HL-60/S4 treated with phorbol 12-myristate 13-acetate at 8.2 ng/mL for 4 days and 3 days (cell line): ENCODE measurements around the gene AKAP9.
"Not testable (repeated sequence)": the region's sequence is repeated elsewhere in the genome, so short reads cannot be mapped to it uniquely, and the experiment has no call there.

Source experiments
- in situ Hi-C: fragments of 300-500 bp; cut with MboI; formaldehyde crosslinking; loops from 2 replicates; pipeline ENCODE4 v1.15.0; 2022; ENCODE audit warnings: low sequenced_read_pairs

AKAP9 gene

DNA sequence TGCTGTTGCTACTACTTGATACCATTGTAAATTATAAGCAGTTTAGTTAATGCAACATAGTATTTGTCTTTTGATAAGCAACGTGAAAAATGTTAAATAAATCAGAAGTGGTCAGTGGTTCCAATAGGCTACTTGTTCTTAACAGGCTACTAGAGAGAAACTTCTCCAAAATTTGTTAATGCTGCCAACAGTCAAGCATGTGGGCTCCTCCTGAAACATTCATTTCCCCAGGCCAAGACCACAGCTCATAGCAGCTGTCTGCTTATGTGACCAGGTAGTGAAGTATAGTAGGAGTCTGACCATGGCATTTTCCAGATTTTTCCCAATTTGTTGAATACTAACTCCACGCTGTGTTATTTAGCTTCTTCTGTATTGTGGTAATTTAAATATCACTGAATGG lies 112.7 kb downstream of the AKAP9 start:
- in situ Hi-C loops, result no loop called here

- in situ Hi-C loops, result no loop called here
Observed at GRCh38 chr7:92056286-92056685, 115.6 kb downstream of the AKAP9 start.

DNA sequence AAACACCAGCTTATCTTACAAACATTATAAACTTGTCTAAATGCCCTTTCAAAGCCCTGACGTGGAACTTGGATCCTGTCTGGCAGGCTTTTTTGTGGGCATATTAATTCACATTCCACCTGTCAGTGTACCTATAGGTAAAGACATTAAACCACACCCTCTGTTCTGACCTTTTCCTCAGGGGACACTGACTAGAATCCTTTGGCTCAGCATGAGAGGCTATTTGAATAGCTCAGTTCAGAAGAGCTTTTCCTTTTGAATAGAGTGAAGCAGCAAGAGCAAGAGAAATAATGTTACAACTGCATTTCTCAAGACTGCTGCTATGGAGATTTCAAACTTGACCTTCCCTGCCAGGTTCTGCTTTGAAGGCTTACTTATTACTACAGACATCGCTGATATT lies 116.7 kb downstream of the AKAP9 start:
- in situ Hi-C loops, result no loop called here

DNA sequence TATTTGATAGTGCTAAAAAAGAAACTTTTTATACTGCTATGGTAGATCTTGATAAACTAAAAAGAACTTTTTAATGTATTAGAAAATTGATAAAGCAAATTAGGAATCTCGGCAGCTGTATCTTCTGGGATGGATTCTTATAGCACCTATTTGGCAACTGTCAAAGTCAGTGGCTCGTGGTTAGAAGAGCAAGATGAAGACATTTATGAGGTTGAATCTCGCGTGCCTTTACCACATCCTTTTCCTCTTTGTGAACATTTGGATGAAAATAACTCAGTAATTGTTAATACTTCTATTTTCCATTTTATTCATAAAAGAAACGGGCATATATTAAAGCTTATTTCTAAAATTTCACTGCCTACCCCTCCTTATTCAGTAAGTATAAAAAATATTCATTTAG lies 117.4 kb downstream of the AKAP9 start:
- in situ Hi-C loops, result no loop called here

DNA sequence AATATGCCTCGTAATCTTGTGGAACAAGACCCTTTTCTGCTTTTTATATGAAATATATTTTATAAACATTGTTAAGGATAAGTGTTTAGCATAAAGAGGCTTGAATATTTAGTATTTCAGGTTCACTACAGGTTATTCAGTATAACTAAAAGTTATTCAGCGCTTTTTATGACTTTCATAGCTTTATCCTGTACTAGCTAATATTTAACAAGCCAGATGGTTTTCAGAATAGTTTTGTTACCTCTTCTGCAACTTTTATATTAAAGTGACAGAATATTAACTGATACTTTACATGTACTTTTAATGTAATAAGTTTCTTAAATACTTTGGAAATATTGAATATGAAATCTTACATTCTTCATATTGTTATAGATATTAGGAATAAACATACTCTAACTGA lies 118.2 kb downstream of the AKAP9 start:
- in situ Hi-C loops, result no loop called here

DNA sequence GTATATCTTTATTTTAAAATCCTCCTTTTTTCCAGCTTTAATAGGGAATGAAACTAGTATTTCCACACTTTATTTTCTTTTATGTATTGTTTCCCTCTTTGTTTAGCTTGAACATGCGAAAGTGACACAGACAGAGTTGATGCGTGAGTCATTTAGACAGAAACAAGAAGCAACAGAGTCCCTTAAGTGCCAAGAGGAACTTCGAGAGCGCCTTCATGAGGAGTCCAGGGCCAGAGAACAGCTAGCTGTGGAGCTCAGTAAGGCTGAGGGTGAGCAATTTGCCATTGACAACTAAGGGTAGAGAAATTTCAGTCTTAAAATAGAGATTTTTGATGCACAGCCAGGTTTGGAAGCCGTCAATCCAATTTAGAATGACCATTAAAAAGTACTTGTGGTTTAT lies 120.5 kb downstream of the AKAP9 start:
- in situ Hi-C loops, result no loop called here

DNA sequence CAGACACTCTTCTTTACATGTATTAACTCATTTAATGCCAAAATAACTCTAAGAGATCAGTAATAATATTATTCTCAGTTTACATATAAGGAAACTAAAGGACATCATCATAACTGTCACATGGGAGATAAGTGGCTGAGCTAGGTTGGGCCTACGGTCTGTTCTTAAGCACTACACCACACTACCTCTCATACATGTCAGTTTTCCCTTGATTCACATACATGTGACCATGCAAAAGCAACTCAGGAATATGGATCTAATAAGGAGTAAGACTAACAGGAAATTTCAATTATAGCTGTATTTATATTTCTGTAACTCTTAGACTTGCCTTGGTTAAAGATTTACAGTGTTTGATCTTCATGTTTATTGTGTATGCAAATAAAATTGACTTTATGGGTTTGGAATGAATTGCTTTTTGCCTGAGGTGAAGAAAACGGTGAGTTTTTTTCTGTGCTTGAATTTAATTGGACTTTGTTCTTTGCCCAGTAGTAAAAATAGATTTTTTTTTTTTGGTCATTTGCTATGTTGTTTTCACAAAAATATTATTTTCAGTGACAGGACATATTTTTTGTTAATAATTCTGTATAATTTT lies 123.9 kb downstream of the AKAP9 start:
- in situ Hi-C loops, result no loop called here

GRCh38 chr7:92071032-92071431 lies 130.4 kb downstream of the AKAP9 start:
- in situ Hi-C loops, result no loop called here

GRCh38 chr7:92072121-92072520 lies 131.5 kb downstream of the AKAP9 start:
- in situ Hi-C loops, result no loop called here

DNA sequence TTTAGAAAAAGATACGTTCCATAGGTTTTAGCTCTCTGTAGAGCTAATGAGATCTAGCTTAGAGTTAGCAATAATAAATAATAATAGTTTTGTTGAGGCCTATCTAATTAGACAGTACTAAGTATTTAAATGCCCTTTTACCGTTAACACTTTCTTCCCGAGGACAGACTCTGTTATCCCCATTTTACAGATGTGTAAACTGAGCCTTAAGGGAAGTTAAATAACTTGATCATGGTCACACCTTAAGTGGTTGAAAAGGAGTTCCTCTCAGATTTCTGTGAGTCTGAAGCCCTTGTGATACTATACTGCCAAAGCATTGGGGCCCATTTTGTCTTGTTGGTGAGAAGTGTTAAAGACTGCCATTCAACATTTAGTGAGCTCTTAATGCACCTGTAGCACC lies 132.0 kb downstream of the AKAP9 start:
- in situ Hi-C loops, result no loop called here

DNA sequence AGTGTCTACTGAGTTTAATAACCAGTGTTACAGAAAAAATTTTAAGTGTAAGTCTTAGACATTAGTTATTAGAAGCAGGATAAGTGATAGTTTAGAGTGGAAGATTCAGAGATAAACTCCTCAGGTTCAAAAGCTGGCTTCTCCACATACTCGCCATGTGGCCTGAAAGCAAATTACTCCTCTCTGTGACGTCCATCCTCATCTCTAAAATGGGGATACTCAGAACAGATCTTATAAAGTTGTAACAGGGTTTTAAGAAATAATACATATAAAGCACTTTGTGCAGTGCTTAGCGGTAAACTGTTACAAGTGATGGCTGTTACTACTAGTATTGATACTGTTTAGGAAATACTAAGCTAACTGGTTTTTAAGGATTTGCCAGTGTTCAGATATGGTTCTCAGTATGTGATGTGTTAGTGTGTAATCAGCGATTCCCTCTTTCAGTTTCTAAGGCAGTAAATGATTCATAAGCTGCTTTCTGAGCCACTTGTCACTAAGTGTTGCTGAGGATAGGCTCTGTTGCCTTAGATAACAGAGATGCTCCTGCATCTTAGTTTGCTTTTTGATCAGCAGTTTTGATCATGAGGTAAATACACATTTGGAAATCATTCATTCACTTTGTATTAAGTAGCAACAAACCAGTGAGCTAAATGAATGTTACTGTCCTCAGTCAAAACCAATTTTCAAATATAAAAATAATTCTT lies 134.9 kb downstream of the AKAP9 start:
- in situ Hi-C loops, result no loop called here

DNA sequence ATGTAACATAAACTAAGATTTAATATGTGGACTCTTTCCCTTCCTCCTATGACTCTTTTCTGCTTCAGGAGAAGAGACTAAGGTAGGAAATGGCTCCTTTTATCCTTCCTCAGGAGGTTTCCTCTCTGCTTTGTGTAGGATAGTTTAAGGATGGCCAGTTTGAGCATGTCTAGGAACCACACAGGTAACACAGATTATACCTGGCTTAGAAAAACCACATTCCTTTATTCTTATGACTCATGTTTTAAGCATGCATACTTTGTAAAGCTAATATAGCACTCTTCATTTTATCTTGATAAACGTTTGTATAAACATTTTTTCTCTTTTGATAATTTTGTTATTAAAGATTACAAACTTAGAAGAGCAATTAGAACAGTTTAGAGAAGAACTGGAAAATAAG lies 135.8 kb downstream of the AKAP9 start:
- in situ Hi-C loops, result no loop called here

DNA sequence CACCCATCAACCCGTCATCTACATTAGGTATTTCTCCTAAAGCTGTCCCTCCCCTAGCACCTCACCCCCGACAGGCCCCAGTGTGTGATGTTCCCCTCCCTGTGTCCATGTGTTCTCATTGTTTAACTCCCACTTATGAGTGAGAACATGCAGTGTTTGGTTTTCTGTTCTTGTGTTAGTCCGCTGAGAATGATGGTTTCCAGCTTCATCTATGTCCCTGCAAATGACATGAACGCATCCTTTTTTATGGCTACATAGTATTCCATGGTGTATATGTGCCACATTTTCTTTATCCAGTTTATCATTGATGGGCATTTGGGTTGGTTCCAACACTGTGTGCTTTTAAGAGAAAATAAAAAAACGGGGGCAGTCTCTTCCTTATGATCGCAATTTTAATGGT lies 143.3 kb downstream of the AKAP9 start:
- in situ Hi-C loops, result not testable (repeated sequence)

DNA sequence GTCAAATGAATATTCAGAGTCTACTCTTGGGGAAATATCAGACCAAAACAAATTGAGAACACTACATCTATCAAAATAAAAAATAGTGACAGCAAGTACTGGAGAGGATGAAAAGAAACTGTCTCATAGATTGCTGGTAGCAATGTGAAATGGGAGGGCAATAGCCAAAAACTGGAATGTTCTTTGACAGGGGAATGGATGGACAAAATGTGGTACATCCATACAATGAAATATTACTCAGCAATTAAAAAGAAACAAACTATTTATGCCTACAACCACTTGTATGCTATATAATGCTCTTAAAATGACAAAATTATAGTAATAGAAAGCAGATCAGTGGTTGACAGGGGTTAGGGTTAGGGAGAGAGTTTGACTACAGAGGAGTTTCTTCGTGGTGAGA lies 147.6 kb downstream of the AKAP9 start:
- in situ Hi-C loops, result no loop called here

DNA sequence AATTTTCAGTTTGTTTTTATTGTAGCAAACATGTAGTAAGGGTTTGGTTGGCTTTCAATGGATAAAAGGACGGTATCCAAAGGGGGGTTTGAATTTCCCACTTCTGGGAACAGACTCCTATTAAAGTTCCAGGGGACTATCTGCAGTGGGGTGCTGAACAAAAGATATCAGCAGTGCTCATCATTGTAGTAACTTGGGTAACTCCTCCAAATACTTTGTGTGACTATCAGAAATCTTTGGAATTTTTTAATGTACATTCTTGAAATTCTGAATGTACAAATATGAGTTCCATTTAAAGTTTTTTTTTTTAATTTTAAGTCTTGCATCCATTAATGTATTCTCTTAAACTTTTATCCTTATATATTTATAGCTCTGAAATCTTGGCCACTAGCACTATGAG lies 151.5 kb downstream of the AKAP9 start:
- in situ Hi-C loops, result no loop called here

- in situ Hi-C loops, result no loop called here
Observed at GRCh38 chr7:92095380-92095779, 154.7 kb downstream of the AKAP9 start.

GRCh38 chr7:92100534-92100933 lies 159.9 kb downstream of the AKAP9 start:
- in situ Hi-C loops, result no loop called here

- in situ Hi-C loops, result not testable (repeated sequence)
Observed at GRCh38 chr7:92102862-92103261, 162.2 kb downstream of the AKAP9 start.

DNA sequence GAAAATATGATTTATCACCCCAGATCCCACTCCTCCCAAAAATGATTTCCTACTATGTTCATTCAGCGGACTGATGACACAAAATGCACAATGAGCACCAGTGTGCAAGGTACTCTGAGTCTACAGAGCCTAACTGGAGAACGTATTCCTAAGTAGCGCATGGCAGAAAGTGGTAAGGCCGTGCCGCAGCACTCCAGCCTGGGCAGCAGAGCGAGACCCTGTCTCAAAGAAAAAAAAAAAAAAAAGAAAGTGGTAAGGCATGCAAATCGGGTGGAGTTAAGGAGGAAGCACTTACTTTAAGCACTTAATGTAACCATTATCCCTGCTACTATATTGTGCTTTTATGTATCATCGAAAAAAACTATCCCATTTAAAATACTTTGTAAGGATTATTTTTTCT lies 168.2 kb downstream of the AKAP9 start:
- in situ Hi-C loops, result no loop called here

DNA sequence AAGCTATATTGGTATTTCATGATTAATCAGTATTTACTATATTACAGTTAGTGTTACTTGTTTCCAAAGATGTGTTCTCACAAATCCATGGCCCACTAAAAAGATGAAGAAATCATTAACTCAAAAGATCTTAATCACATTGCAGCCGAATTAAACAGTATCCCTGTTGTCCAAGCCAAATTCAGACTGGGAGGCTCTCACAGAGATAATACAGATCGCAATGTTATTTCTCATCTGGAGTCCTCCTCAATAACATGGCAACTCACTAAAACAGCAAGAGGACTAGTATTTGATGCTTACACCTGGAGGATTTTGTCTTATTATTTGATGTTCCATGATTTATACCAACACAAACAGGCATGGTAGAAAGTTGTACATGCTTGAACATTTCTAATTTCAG lies 170.2 kb downstream of the AKAP9 start:
- in situ Hi-C loops, result no loop called here

DNA sequence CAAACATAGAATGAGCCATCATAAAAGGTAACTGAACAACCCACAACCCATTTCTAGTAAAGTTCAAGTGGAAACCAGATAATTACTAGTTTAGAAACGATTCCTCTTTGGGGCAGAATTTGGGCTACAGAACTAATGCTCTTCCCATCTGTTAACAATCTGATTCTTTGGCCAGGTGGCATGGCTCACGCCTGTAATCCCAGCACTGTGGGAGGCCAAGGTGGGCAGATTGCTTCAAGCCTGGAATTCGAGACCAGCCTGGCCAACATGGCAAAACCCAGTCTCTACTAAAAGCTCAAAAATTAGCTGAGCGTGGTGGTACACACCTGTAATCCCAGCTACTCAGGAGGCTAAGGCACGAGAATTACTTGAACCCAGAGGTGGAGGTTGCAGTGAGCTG lies 175.2 kb downstream of the AKAP9 start:
- in situ Hi-C loops, result no loop called here

DNA sequence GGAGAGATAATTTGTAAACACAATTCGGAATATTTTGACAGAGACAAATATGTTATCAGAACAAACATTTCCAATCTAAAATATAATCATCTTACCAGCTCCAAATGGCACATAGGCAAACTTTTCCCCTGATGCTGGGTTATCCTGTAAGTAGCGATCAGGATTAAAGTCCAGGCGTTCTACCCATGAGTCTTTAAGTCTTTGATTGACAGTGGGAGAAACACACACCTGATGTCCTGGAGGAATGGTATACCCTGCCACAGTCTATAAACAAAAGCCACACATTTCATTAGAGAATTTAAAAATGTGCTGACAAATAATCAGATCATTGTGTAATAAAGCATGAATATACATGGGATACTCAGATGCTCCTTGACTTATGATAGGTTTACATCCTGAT lies 176.3 kb downstream of the AKAP9 start:
- in situ Hi-C loops, result no loop called here

- in situ Hi-C loops, result no loop called here
Observed at GRCh38 chr7:92119213-92119759, 178.6 kb downstream of the AKAP9 start.
